NAMALWA (cell line): ENCODE data around the gene NCCRP1.
A peak's percentile ranks its signal among the peaks of the same experiment; 100 is the strongest.
"Not testable (repeated sequence)": the region's sequence is repeated elsewhere in the genome, so short reads cannot be mapped to it uniquely, and the experiment has no call there.

Experiments
- DNase-seq: peaks from one replicate; pipeline ENCODE4 v3.0.0-alpha.2; 2015; ENCODE audit warnings: low spot score

Gene NCCRP1

DNA sequence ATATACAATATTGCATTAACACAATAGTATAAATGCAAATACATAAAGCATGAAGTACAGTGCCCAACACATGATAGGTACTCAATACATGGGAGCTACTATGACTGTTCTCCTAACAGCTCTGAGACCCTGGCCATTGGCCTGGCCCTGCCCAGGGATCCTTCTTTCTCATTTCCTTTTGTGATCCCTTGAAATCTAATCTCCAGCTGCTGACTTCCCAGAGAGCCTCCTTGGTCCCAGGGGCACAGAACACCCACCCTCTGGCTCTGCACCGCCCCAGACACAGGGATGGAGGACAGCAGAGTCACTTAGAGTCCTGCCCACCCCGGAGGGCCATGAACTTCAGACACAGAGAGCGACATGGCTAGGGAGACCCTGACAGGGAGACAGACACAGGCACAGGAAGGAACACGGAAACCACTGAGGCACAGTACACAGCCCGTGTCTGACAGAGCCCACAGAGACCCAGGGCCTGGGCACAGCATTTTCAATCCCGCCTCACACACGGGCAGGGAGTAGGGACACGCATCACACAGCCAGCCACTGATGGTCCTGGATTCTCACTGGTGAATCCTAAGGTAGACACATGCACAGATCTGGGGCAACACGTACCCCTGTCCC, 11.5 kb downstream of the NCCRP1 start:
- DNase-seq: no peak

DNA sequence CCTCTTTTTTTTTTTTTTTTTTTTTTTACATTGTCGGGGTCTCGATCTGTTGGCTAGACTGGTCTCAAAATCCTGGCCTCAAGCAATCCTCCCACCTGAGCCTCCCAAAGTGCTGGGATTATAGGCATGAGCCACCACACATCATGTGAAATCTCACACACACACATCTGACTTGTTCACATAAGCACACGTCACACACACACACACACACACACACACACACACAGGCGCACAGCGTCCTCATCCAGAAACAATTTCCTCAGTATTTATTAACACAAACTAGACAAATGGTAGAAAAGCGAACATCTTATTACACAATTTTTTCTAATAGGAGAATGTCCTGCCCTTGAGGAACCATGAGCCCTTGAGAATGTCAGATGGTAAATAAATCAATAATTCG, 12.4 kb downstream of the NCCRP1 start:
- no peak for DNase-seq

- no peak for DNase-seq
These were observed 15.1 kb downstream of the NCCRP1 start for GRCh38 chr19:39211731-39212374.

DNA sequence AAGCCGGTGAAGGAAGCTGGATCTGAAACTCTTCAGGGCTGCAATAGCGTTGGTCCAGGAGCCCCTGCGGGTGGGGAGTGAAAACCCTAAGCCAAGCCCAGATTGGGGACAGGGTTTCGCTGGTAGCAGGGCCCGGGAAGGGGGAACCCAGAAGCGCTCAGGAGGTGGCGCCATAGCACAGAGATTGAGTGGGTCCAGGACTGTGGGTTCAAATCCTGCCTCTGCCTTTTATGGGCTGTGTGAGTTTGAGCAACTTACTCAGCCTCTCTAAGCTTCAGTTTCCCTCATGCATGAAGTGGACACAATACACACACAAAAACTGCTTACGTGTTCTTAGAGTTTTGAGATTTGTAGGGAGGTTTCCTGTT, 15.6 kb downstream of the NCCRP1 start:
- DNase-seq: peak; percentile 59

- DNase-seq: not testable (repeated sequence)
These were observed 18.6 kb downstream of the NCCRP1 start for GRCh38 chr19:39215323-39215722.

GRCh38 chr19:39217094-39217493, 20.3 kb downstream of the NCCRP1 start:
- no peak for DNase-seq

- DNase-seq: no peak
These were observed 21.7 kb downstream of the NCCRP1 start for GRCh38 chr19:39218230-39219007.

- not testable (repeated sequence) for DNase-seq
These were observed 22.3 kb downstream of the NCCRP1 start for GRCh38 chr19:39219108-39219507.

- peak; percentile 45 for DNase-seq
These were observed 27.0 kb downstream of the NCCRP1 start for GRCh38 chr19:39223703-39224279.

DNA sequence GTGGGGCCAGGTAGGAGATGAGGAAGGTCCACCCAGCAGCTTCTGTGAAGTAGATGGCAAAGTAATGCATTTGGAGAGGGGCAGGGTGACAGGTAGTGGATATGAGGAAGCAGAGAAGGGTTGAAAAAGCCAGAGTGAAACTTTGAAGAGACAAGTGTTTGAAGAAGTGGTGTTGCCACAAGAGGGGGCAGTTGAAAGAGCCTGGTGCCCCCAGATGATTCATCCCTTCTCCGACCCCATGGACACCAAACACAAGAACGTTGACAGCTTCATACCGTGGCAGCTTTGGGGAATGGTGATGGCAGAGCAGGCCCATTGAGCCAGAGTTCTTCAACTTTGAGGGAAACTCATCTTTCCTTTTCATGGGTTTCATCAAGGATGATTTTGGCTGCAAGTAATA, 28.1 kb downstream of the NCCRP1 start:
- DNase-seq: peak; percentile 35

GRCh38 chr19:39230096-39230764, 33.5 kb downstream of the NCCRP1 start:
- DNase-seq: no peak

GRCh38 chr19:39232708-39233107, 35.9 kb downstream of the NCCRP1 start:
- DNase-seq: no peak

DNA sequence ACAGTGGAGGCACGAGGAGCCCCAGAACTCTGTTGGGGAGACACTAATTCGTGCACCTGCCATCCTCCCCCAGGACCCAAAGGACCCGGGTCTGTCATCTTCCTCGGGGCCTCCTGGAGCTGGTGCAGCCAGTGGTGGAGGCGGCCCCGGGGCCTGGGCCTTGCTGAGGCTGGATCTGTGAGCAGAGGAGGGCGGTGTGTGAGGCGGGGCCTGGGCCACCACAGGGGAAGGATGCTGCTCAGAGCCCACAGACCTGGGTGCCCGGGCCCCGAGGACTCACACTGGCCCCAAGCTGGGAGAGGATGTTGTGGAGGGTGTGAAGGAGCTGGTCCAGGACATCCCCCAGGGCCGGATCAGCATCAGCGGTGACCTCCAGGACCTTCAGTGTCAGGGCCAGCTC, 39.8 kb downstream of the NCCRP1 start:
- DNase-seq: no peak

DNA sequence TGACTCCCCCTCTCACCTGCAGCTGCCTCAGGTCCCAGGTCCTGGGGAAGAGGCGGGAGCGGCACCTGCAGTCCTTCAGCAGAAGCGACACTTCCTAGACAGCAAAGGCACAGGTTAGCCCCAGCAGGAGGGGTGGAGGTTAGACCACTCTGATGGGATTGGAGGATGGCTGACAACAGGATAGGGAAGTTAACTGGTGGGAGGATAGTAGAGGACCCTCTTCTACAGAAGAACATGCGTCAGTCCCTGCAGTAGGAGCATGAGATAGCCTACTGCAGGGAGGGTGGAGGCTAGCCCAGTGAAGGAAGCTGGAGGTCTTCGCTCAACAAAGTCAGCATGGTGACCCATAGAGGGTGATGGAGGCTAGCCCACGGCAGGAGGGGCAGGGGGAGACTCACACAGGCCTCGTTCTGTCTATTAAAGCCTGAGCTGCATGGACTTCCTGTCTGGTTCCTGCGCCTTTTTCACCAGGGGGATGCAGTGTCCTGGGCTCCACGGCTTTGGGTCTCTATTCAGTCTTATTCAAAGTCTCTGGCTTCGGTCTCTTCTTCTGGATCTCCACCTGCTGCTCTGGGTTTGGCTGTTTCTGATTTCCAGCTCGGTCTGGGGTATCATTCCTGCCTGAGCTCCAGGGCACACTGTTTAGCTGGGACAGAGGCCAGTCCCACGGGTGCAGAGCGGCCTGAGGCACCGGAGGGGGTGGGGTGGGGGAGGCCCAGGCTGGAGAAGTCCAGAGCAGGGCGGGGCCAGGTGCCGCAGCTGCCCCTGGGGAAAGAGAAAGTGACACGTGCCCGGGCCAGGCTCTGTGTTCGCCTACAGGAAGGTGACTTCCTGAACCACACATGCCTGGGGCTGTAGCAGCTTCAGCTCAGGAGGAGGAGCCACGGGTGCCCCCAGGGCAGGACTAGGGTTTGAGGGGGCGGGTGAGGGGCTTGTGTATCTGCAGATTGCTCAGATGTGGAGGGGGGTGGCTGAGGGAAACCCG, 40.7 kb downstream of the NCCRP1 start:
- peak; percentile 64 for DNase-seq

DNA sequence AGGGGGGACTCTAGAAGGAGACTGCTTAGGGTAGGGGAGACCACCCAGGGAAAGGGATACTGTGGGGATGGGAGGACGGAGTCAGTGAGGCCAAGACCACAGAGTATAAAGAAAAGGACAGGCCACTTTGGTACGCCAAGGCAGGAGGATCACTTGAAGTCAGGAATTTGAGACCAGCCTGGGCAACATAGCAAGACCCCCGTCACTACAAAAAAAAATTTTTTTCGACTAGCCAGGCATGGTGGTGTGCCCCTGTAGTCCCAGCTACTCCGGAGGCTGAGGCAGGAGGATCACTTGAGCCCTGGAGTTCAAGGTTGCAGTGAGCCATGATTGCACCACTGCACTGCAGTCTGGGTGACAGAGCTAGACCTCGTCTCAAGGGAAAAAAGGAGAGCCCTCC, 41.4 kb downstream of the NCCRP1 start:
- DNase-seq: no peak

- no peak for DNase-seq
These were observed 42.2 kb downstream of the NCCRP1 start for GRCh38 chr19:39238944-39239343.

GRCh38 chr19:39240421-39240820, 43.7 kb downstream of the NCCRP1 start:
- DNase-seq: no peak

DNA sequence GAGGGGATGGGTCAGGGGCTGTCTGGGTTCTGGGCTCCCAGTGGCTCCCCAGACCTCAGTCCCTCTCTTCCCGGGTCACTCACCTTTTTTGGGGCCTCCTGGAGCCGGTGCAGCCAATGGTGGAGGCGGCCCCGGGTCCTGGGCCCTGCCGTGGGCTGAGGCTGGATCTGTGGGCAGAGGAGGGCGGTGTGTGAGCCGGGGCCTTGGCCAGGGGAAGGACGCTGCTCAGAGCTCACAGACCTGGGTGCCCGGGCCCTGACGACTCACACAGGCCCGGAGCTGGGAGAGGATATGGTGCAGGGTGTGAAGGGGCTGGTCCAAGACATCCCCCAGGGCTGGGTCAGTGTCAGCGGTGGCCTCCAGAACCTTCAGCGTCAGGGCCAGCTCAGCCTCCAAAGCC, 47.0 kb downstream of the NCCRP1 start:
- DNase-seq: not testable (repeated sequence)

GRCh38 chr19:39244410-39245100, 47.8 kb downstream of the NCCRP1 start, which contains the start of gene IFNL3:
Gene IFNL3, minus strand, starts transcription at chr19:39245006. Its CDS starts 39 bp downstream, at chr19:39244967.
- not testable (repeated sequence) for DNase-seq

- DNase-seq: not testable (repeated sequence)
These were observed 48.4 kb downstream of the NCCRP1 start for GRCh38 chr19:39245166-39245565.
